ENCODE data around the gene MRPL10. TPM values are rescaled to one million over a fixed set of nuclear protein-coding genes. Genes with fewer than 3 reads are reported as not detected.

MRPL10 gene
- total and polyA plus RNA-seq, 10 donors: 24.4 to 46.1 (median 34.2) TPM

GRCh38 chr17:47841488-47842291, 10.3 kb upstream of the MRPL10 start:
- H3K36me3 ChIP-seq: peaks cover 0 to 26% (median 11%) of the 10 kb centered on the region in 6 donors
- peak overlapping the region; percentile 65 to 84 (median 80) for H3K27ac ChIP-seq
- H3K4me1 ChIP-seq: peaks cover 21 to 69% (median 50%) of the 10 kb centered on the region in 6 donors
- intact Hi-C loops (cut with DNase I; ENCODE audit: low total_unique reads): loop anchor here (2.0 kb wide), 1 partner anchor 49 kb away; no protein-coding TSS in a partner anchor
- WGBS, 5 donors: 60 to 76% (median 73%) methylated on average over 16 of the region's 16 CpGs
- no peaks in the 10 kb centered on the region for H3K9me3 ChIP-seq
- no peak for TF ChIP-seq POLR2AphosphoS5 (IDR thresholded peaks at IDR 0.05)
- TF ChIP-seq, protein P1, sequence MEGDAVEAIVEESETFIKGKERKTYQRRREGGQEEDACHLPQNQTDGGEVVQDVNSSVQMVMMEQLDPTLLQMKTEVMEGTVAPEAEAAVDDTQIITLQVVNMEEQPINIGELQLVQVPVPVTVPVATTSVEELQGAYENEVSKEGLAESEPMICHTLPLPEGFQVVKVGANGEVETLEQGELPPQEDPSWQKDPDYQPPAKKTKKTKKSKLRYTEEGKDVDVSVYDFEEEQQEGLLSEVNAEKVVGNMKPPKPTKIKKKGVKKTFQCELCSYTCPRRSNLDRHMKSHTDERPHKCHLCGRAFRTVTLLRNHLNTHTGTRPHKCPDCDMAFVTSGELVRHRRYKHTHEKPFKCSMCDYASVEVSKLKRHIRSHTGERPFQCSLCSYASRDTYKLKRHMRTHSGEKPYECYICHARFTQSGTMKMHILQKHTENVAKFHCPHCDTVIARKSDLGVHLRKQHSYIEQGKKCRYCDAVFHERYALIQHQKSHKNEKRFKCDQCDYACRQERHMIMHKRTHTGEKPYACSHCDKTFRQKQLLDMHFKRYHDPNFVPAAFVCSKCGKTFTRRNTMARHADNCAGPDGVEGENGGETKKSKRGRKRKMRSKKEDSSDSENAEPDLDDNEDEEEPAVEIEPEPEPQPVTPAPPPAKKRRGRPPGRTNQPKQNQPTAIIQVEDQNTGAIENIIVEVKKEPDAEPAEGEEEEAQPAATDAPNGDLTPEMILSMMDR (IDR thresholded peaks at IDR 0.05 in 8 of 11, conservative IDR thresholded peaks at IDR 0.05 in 3 of 11): peak in 3 of 11 experiments; percentile 23 to 32 (median 31)
- TF ChIP-seq POLR2A (IDR thresholded peaks at IDR 0.05): no peak
- peak overlapping the region in 6 of 8 donors; percentile 74 to 86 (median 78) for H3K4me3 ChIP-seq
- no peak for DNase-seq
- peaks cover 0 to 30% (median 7%) of the 10 kb centered on the region in 7 donors for H3K27me3 ChIP-seq (replicated peaks in 1 of 7)

DNA sequence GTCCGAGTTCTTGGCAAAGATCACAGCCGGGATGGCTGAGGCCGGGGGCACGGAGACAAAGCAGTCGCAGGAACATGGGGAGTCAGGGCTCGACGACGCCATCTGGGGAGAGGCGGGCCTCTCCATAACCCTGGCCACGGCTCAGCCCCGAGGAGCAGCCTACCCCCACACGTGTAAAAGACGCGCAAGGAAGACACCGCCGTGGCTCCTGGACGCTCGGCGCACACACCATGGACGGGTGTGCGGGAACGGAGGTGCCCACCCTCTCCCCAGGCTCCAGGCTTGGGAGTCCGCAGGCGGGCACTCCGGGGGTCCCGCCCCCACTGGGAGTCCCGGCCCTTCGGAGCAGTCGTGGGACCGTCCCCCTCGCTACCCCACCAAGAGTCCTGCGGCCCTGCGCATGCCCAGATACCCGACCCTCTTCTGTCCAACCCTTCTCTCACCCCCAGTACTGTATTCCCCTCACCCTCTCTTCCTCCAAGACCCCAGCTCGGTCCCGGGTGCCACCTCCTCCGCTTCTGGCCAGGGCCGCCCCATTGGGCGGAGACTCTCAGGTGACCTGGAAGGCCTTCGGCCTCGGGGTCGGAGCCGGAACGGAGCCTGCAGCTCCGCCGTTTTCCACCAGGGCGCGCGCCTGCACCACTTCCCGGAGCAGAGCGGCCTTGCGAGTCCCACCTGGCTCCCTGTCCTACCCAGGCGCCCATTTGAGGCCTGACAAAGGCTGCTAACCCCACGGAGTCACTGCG, 9.6 kb upstream of the MRPL10 start, which contains the start of gene SCRN2:
Gene SCRN2 (minus strand): TSS at position 532 of the 746 bp plus-strand sequence. CDS start 430 bp downstream, at position 102.
- WGBS, 5 donors: 0 to 1% (median 0%) methylated on average over 43 to 55 of the region's 55 CpGs
- peak; percentile 98 for DNase-seq
- peaks cover 0 to 22% (median 0%) of the 10 kb centered on the region in 7 donors for H3K27me3 ChIP-seq (replicated peaks in 1 of 7)
- peak within 1 kb of the TSS; percentile 65 to 84 (median 80) for H3K27ac ChIP-seq
- intact Hi-C loops (cut with DNase I; ENCODE audit: low total_unique reads): no loop called here
- no peak for TF ChIP-seq POLR2A (IDR thresholded peaks at IDR 0.05)
- peak; percentile 76 to 83 (median 80) for TF ChIP-seq POLR2AphosphoS5 (IDR thresholded peaks at IDR 0.05)
- TF ChIP-seq, protein P1 (IDR thresholded peaks at IDR 0.05 in 8 of 11, conservative IDR thresholded peaks at IDR 0.05 in 3 of 11): peak; percentile 97 to 99 (median 99)
- H3K4me3 ChIP-seq: peak within 1 kb of the TSS; percentile 74 to 96 (median 82)
- no peaks in the 10 kb centered on the region for H3K9me3 ChIP-seq
- peaks cover 0 to 33% (median 14%) of the 10 kb centered on the region in 6 donors for H3K36me3 ChIP-seq
- peaks cover 21 to 75% (median 52%) of the 10 kb centered on the region in 6 donors for H3K4me1 ChIP-seq

- no peak for DNase-seq
- intact Hi-C loops (cut with DNase I; ENCODE audit: low total_unique reads): no loop called here
- TF ChIP-seq POLR2AphosphoS5 (IDR thresholded peaks at IDR 0.05) (no peak), POLR2A (IDR thresholded peaks at IDR 0.05) (no peak)
- TF ChIP-seq, protein P1 (IDR thresholded peaks at IDR 0.05 in 8 of 11, conservative IDR thresholded peaks at IDR 0.05 in 3 of 11): no peak
- H3K4me1 ChIP-seq: peaks cover 21 to 83% (median 55%) of the 10 kb centered on the region in 6 donors
- WGBS, 5 donors: 46 to 61% (median 55%) methylated on average over 12 to 17 of the region's 17 CpGs
- H3K4me3 ChIP-seq: peak overlapping the region; percentile 74 to 96 (median 82)
- H3K27me3 ChIP-seq (replicated peaks in 1 of 7): peaks cover 0 to 15% (median 0%) of the 10 kb centered on the region in 7 donors
- peak overlapping the region in 7 of 8 donors; percentile 65 to 84 (median 82) for H3K27ac ChIP-seq
- peaks cover 0 to 41% (median 15%) of the 10 kb centered on the region in 6 donors for H3K36me3 ChIP-seq
- H3K9me3 ChIP-seq: no peaks in the 10 kb centered on the region
Observed at GRCh38 chr17:47840001-47840741, 8.8 kb upstream of the MRPL10 start.
